ENCODE results near the gene HSD17B8.

Gene HSD17B8

DNA sequence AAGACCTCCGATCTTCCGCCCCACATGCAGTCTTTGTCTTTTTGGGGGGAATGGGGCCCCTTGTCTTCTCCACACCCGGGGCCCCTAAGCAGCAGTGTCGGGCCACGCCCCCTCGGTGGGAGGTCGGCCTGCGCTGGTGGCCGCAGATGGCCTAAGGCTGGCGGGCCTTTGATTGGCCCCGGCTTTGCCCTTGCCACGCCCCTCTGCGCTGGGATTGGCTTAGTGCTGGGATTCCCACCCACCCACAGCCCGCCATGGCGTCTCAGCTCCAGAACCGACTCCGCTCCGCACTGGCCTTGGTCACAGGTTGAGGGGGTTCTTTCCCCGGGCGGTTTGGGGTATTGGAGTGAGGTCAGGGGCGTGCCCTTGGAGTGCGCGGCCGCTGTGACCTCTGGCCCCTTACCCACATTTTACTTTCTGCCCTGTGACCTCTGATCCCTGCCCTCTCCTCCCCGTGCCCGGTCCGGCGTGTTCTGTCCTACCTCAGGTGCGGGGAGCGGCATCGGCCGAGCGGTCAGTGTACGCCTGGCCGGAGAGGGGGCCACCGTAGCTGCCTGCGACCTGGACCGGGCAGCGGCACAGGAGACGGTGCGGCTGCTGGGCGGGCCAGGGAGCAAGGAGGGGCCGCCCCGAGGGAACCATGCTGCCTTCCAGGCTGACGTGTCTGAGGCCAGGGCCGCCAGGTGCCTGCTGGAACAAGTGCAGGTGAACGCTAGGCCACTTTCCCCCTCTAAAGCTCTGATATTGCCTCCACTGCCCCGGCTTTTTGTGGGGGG is at the start of gene HSD17B8:
TSS of gene HSD17B8 (plus strand) at position 241 of the 776 bp plus-strand sequence. CDS start at position 255, 14 bp downstream.
- DNase-seq (ENCODE audit: low read depth in 2 of 2): peak; percentile 77 to 87

DNA sequence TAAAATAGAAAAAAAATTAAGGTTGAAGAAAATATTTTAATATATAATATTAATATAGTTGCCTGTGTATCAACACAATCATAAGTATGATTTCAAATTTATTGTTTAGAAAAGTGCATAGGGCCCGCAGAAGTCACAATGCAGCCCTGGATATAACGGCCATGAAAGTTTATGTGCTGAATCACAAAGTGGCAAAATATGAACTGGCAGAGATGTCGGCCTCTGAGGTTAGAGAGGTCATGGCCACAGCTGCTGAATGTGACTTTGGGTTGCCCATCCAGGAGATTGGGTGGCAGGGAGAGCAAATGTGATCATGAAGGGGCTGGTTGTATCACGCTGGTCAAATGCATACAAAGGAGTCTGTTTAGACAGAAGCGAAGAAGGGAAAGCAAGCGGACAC is 47.9 kb upstream of the HSD17B8 start:
- no peak for DNase-seq (ENCODE audit: low read depth in 2 of 2)

DNA sequence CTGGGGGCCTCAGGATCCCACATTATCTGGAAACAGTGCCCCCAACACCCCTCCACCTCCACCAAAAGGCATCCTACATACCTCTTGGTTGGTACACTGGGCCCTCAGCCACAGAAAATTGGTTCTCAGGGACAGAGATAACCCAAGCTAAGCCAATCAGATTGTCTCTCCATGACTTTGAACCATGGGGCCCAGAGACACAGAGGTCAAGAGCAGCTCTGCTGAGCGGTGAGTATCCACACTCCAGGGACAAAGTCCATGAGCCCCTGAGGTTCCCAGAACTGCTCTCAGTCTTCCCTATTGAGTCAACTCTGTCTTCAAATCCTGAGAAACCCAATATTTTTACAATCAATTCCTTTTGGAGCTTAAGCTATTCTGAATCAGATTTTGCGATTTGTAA is 47.5 kb upstream of the HSD17B8 start:
- no peak for DNase-seq (ENCODE audit: low read depth in 2 of 2)

DNA sequence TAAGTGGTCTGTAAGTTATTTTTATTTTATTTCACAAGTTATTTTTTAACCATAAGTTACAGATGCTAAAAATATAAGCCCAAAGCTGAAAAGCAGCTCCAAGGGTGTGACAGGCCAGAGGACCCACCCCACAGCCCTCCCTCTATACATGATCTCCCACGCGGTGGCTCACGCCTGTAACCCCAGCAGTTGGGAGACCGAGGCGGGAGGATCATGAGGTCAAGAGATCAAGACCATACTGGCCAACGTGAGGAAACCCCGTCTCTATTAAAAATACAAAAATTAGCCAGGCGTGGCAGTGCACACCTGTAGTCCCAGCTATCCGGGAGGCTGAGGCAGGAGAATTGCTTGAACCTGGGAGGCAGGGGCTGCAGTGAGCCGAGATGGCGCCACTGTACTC is 44.4 kb upstream of the HSD17B8 start:
- DNase-seq (ENCODE audit: low read depth in 2 of 2): no peak

DNA sequence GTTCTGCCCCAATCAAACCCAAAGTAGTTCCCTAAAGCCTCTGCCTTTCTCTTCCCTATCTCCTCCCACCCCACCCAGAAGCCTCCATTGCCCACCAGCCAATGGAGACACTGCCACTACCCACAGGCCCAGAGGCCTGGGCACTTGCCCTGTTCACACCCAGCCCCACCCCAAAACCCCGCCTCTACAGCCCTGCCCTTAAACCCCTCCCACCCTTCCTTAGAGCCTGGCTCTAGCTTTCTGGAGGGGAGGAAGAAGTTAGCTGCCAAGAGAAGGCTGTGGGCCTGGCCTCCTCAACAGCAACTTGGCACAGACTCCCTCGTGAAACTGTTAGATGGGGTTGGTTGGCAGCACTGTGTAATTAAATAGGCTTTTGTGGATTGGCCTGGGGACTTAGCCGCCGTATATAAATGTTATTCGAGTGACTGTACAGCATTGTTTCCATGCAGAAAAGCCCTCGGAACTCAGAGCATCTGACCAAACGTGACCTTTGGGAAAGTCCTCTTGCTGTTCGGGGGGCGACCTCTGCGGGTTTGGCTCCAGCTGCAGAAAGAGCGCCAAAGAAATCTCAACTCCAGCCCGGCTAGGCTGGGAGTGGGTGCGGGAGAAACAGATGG is 43.6 kb upstream of the HSD17B8 start:
- no peak for DNase-seq (ENCODE audit: low read depth in 2 of 2)

DNA sequence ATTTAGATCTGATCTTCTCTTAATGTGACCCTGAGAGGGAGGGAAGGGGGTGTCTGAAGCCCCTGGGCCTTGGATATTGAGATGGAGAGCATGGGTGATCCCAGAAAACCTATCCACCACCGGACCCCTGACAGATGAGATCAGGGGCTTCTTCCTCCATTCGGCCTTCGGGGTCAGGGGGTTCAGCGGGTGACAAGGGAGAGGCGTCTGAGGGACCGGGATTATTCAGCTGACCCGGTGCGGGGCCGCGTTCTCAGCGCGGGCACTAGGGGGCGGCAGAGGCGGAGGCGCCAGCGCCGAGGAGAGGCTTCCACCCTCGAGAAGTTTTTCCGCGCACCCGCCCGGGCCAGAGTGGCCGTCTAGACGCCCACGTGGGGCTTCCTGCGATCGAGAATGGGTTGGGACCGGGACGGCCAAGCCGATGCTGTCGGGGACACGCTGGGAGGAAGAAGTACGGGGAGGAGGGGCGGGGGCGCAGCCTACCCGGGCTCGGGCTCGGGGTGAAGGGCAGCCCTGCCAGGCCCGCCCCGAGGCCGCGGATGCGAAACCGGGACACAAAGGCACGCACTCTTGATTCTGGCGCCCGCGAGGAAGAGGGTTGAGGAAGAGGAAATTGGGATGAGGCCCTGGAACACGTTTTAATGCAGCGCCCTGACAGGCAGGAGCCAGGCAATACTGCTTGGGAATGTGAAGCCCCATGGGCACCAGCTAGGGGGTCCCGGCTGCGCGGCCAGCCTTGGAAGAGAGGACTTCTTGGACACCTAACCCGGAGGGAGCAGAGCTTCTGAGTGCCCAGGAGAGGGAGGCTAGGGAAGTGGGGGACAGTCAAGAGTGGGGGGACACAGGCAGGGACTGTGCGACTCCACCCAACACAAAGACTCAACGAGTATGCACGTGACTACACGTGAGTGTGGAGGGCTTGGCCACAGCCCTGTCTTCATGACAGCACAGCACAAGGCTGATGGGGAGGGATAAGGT is 42.8 kb upstream of the HSD17B8 start:
- DNase-seq (ENCODE audit: low read depth in 2 of 2): peak; percentile 77

DNA sequence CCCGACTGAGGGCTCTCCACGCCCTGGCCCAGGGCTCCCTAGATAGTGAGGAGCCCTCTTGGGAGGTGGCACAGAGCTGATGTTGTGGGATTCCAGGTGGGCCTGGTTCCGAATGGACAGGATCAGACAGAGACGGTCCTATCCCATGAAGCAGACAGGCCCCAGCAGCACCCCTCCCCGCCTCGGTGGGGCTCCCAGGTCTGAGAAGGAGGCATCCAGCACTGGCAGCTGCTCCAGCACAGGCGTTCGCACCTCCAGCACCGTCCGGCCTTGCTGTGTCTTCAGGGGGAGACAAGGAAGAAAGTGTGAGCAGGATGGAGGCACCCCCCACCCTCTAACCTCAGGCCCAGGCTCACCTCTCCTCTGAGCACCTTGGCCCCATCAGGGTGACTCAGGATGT is 40.9 kb upstream of the HSD17B8 start:
- DNase-seq (ENCODE audit: low read depth in 2 of 2): no peak

DNA sequence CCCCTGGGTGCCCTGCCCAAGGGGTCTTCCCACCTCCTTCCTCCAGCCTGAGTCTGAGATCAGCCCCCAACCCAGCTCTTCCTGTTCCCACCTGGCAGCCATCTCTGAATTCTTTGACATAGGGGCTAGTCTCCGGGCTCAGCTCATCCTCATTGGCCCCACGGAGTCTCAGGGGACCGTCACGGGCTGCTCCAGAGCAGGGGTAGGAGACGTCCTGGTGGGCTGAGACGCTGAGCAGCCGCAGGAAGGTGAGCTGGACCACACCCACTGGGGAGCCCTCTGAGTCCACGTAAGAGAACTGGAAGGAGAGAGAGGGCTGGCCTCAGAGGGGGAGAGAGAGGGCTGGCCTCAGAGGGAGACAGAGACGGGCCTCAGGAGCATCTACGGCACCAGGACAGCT is 40.3 kb upstream of the HSD17B8 start:
- DNase-seq (ENCODE audit: low read depth in 2 of 2): no peak

DNA sequence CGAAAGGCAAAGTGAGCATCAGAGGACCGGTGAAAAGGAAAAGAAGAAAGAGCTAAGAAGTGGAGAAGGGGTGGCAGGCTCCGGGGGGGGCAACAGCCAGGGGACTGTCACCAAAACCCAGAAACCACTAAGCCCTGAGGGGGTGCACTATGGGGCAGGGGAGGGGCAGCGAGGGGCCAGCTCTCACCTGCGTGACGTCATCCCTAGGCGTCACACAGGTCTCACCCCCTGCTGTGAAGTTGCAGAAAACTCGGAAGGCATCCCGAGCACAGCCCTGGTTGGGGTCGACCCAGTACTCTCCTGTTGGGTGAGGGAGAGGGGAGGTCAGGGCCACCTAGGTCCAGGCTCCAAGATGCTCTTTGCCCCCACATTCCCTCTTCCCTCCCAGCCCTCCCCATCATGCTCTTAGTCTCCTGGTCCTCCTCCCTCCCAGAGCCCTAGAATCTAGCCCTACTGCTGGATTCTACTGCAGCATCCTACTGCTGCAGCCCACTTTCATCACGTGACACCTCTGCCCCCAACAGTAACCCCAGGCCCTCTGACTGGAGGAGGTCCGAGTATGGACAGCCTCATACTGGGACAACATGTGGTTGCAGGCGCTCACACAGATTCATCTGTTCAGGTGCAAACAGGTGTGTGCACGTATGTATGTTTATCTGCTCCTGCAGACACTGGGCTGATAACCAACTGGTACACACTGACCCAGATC is 39.6 kb upstream of the HSD17B8 start:
- no peak for DNase-seq (ENCODE audit: low read depth in 2 of 2)

DNA sequence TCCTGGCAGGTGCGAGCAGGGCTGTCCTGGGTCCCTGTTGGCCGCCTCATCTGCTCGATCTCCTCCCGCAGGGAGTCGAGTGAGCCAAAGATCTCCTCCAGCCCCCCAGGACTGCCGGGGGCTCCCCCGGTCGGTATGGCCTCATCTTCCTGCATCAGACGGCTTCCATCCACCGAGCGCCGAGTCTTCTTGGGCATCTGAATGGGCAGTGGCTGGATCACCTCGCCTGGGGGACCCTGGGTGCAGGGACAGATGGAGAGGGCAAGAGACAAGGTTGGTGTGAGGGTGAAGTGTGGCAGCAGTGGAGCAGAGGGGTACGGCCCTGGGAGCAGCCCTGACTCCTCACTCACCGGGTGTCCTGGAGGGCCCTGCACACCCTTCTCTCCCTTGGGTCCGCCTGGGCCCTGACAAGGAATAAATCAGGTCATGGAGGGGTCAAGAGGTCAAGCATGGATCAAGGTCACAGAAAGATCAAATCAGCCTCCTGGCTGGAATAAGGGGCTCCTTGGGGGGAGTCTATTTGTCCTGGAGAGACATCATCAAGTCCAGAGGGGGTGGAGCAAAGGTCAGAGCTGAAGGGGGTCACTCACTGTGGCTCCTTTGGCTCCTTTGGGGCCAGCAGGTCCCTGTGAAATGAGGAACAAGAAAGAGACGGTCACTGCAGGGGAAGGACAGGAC is 38.7 kb upstream of the HSD17B8 start:
- no peak for DNase-seq (ENCODE audit: low read depth in 2 of 2)

DNA sequence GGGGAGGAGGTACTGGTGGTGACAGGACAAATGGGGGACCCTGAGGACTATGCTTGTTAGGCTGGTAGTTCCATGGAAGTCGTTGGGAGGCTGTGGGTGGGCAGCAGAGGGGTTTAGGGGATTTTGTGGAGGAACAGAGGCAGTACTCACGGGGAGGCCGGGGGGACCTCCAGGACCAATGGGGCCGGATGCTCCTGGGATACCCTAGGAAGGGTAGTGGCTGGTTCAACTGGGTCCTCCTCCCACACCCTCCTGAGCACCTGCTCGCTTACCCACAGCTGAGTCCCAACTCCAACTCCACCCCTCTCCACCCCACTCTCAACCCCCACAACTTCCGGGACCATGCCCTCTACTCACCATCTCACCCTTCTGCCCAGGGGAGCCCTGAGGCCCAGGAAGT is 38.1 kb upstream of the HSD17B8 start:
- no peak for DNase-seq (ENCODE audit: low read depth in 2 of 2)

DNA sequence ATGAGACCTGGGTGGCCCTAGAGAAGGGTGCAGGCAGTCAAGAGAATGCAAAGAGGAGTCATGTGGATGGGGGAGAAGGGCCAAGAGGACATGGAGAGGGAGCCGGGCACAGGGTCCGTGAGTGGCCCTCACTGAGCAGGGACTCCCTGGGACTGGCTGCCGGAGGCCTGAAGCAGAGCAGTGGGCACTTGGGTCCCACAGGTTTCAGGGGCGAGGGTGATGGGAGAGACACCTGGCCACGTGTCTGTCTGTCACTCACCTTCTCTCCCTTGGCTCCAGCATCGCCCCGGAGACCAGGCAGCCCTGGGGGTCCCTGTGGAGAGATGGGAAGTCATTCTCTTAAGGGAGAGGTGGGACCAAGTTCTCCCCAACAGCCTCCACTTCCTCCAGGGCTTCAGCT is 37.6 kb upstream of the HSD17B8 start:
- DNase-seq (ENCODE audit: low read depth in 2 of 2): no peak

DNA sequence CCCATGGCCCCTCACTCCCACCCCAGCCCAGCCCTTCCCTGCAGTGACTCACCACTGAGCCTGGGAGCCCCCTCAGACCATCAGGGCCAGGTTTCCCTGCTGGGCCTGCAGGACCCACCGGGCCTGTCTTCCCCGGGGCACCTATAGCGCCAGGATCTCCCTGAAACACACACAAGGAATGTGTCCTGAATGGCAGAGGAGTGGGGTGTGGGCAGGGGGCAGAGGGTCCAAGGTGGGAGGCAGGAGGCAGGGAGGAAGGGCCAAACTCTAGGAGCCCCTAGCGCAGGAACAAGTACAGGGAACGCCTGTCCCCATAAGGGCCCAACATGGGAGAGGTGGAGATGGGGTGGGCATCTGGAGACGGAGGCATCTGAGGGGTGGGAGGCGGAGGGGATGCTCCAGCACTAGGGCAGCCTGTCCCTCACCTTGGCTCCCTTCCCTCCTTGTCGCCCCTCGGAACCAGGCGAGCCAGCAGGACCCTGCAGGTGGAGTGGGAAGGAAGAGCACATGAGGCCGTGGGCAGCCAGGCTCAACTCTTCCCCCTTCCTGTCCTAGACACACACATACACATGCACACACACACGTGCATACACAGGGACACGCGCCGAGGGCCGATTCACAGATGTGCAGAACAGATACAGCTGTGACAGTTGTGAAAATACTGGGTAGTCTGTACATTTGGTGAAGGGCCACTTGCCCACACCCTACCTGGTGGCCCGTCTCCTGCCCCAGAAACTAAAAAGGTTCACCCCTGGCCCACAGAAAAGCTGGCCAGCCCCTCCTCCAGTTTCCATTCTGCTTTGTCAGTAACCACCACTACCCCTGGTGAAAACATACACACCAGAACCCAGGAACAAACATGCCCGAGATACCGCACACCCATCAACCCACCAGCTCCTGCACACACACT is 36.8 kb upstream of the HSD17B8 start:
- no peak for DNase-seq (ENCODE audit: low read depth in 2 of 2)

DNA sequence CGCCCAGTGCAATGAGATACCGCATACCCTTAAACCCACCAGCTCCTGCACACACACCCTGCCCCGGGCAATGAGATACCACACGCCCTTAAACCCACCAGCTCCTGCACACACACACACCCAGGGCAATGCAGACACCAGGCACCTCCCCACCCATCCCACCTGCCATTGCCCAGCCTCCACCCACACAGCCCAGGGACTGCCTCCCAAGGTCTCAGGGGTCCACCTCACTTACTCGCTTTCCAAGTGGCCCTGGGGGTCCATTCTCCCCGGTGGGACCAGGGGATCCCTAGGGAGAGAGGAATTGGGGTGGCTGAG is 36.2 kb upstream of the HSD17B8 start:
- no peak for DNase-seq (ENCODE audit: low read depth in 2 of 2)

DNA sequence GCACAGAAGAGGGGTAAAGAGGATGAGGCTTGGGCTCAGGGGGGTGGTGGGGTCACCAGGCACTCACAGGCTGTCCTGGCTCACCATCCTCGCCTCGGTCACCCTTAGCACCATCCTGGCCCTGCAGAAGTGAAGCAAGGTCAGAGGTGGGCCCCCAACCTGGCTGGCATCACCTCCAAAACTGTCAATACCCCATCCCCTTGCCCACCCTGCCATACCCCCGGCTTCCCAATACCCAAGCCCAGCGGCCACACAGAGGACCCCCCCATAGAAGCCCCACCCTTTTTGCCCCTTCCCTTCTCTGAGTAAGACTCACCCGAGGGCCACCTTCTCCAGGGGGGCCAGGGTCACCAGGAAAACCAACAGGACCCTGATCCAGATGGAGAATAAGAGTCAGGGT is 35.8 kb upstream of the HSD17B8 start:
- DNase-seq (ENCODE audit: low read depth in 2 of 2): no peak

DNA sequence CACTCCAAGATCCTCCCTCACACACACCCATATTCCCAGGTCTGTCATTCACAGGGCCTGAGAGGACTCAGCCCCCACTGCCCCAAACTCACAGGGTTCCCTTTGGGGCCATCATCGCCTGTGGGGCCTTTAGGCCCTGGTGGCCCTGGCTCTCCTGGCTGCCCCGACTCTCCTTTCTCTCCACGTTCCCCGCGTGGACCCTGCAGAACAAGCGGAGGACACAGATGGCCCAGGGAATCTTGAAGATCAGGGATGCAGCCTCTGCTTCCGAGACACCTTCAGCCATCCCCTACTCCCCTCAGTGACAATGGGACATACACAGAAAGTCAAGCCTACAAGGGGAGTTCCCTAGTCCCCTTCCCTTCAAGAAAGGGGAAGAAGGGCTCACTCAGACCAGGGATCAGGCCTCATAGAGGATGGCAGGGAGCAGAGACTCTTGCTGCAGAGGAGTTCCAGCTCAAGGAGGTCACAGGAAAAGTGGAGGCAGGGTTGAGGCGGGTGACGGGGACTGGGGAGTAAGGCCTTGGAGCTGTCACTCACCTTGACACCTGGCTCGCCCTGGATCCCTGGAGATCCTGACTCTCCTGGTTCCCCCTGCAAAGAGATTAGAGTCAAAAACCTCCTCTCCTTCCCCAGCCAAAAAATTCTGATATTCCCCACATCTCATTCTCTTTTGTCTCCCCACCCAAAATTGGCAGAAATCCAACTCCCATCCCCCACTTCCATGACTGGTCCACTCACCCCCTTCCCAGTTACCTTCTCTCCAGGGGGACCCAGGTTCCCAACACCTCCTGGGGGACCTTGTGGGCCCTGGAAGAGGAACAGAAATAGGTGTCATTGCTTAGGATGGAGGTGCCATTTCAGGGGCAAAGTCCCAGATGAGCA is 34.9 kb upstream of the HSD17B8 start:
- no peak for DNase-seq (ENCODE audit: low read depth in 2 of 2)

DNA sequence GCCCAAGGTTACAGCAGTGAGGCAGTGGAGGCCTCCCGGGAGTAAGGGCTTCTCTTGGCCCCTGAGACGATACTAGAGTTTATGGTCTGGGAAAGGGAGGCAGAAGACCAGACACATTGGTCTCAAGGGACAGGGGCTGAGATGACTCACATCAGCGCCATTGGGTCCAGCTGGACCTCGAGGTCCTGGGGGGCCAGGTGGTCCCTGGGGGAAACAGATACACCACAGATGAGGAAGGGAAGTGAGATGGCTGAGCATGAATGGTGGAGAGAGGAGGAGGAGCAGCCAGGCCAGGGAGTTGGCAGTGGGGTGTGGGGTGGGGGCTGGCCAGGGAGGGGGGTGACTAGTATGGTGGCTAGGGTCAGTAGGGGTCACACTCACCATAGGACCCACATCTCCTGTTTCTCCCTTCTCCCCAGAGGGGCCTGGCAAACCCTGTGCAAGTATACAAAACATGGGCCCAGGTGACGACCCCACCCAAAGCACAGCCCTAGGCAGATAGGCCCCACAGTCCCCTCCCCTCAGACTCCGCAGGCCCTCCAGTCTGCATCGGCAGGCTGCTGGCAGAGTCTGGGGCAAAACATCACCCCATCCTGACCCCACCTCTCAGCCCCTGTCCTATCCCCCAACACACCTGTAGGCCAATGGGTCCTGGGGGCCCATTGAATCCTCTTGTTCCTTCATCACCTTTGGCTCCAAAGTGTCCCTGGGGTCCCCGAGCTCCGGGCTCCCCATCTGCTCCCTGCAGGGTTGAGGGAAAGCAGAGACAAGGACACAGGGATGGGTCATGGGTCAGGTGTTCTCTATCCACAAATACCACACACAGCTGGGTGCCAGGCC is 34.1 kb upstream of the HSD17B8 start:
- DNase-seq (ENCODE audit: low read depth in 2 of 2): no peak

Data from stimulated activated CD8-positive, alpha-beta memory T cell treated with anti-CD3 and anti-CD28 coated beads, Interleukin-7, amount 100 ng/mL, for 1 hour (primary cell).